ENCODE measurements around the gene ADARB1. TPM values are rescaled to one million over a fixed set of nuclear protein-coding genes. Genes with fewer than 3 reads are reported as not detected.

ADARB1 gene
- total and polyA plus RNA-seq, 2 experiments from 2014 or later, result 4.8 to 14.8 TPM

- TF ChIP-seq CREB1 (CRISPR knock-in tag; IDR thresholded peaks at IDR 0.05; ENCODE audit: low read depth) (no peak), ZNF331 (CRISPR knock-in tag; IDR thresholded peaks at IDR 0.05; ENCODE audit: low read depth) (no peak)
Measured at GRCh38 chr21:45224189-45224938, 150.0 kb downstream of the ADARB1 start (continued).

- Histone ChIP-seq H3K79me2 (replicated peaks; ENCODE audit: insufficient read depth) (no peaks in the 10 kb centered on the region), H3K4me3 (no peak overlapping the region), H3K27me3 (ENCODE audit: insufficient read depth) (no peaks in the 10 kb centered on the region), H3K9me2 (ENCODE audit: insufficient read depth) (no peaks in the 10 kb centered on the region), H3K4me2 (no peak overlapping the region), H4K20me1 (replicated peaks; ENCODE audit: insufficient read depth) (no peaks in the 10 kb centered on the region), H3K4me1 (ENCODE audit: insufficient read depth) (no peaks in the 10 kb centered on the region), H3F3A (replicated peaks; ENCODE audit: low read depth) (no peaks in the 10 kb centered on the region), H2AFZ (no peak overlapping the region), H3K27ac (ENCODE audit: low read depth) (no peak overlapping the region), H3K36me3 (ENCODE audit: insufficient read depth) (no peaks in the 10 kb centered on the region)
- Mint-ChIP-seq H3K4me3 (no peak overlapping the region), H3K4me1 (no peaks in the 10 kb centered on the region; the same call in 2 of the 3 replicates), H3K36me3 (ENCODE audit: low read depth) (no peaks in the 10 kb centered on the region), H3K27ac (no peak overlapping the region), H3K27me3 (ENCODE audit: insufficient read depth, low read depth, poor library complexity) (peaks cover 3% of the 10 kb centered on the region), H3K9me3 (no peaks in the 10 kb centered on the region)
- no peak for DNase-seq (ENCODE audit: low spot score)
- ATAC-seq, result no peak
- TF ChIP-seq EZH2phosphoT487 (IDR thresholded peaks at IDR 0.05; ENCODE audit: unreplicated experiment) (no peak), ZNF114 (CRISPR knock-in tag; IDR thresholded peaks at IDR 0.05) (no peak), REST (IDR thresholded peaks at IDR 0.05; ENCODE audit: unreplicated experiment) (no peak), CREB1 (CRISPR knock-in tag; IDR thresholded peaks at IDR 0.05; ENCODE audit: low read depth) (no peak), ETS1 (IDR thresholded peaks at IDR 0.05) (no peak), ZNF462 (CRISPR knock-in tag; IDR thresholded peaks at IDR 0.05) (no peak), ZNF331 (CRISPR knock-in tag; IDR thresholded peaks at IDR 0.05; ENCODE audit: low read depth) (no peak), NANOG (IDR thresholded peaks at IDR 0.05; ENCODE audit: borderline replicate concordance) (no peak), STAT1 (IDR thresholded peaks at IDR 0.05; ENCODE audit: unreplicated experiment) (no peak), CTCF (conservative IDR thresholded peaks at IDR 0.05; ENCODE audit: low read depth in 2 of 2) (no peak), POLR2AphosphoS5 (IDR thresholded peaks at IDR 0.05; ENCODE audit: low read depth) (no peak)
Measured at GRCh38 chr21:45225041-45225740, 150.8 kb downstream of the ADARB1 start.
